GM19397 (cell line): ENCODE results near the gene LY6G5B.

Source experiments
- ATAC-seq: cut with Tn5 transposase; IDR thresholded peaks from one replicate; pipeline ENCODE4 v1.9.1; 2021; ENCODE audit warnings: mild to moderate bottlenecking, moderate library complexity; ENCODE audit not compliant: unreplicated experiment

LY6G5B gene

DNA sequence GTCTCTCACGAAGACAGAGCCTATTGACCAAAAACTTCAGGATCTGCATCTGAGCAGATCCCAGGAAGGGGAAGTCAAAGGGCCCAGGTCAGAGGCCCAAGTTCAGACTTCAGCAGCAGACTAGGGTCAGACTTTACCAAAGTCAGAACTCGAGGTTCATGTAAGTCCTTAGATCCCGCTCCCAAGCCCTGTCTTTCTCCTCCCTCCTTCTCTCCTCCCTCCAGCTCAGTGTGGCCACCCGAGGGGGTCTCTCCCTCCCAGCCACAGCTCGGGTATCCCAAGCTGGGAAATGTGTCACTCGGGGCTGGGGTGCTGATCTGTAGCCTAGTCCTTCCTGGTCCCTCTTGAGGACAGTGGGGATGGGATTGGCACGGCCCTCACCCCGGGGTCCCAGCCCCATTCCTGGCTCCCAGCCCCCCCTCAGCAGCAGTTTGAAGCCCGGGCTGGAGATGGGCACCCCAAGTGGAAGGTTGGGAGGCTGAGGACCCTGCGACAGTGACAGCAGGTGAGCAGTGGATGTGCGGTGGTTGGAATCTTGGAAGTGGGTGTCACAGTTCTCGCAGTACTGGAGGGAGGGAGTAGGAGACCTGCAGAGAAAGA, 7.6 kb upstream of the LY6G5B start:
- no peak for ATAC-seq

DNA sequence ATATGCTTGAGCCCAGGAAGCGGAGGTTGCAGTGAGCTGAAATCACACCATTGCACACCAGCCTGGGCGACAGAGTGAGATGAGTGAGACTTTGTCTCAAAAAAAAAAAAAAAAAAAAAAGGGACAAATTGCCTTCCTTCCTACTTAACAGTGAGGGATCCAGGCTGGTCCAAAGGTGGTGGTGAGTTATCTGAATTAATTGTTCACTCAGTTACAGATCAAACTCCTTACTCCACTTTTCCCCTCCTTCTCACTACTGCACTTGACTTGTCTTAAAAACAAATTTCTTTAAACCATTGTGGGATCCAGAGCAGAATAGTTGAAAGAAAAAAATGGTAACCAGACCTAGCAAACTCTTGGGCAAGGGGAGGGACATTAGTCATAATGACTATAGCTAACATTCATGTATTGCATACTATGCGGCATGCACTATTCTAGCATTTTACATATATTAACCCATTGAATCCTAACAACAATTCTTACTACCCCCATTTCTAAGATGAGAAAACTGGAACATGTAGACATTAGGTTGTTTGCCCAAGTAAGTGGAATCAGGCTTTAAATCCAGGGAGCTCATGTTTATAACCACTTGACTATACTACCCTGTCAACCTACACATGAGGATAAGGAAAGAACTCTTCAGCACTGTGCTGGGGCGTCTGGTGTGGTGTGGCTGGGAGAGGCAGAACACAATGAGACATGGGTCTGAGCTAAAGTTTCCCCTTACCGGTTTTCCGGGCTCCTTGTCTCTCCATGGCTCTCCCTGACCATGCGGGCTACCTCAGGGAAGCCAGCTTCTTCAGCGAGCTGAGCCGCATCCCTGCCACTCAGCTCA, 6.4 kb upstream of the LY6G5B start:
- ATAC-seq, result no peak

- no peak for ATAC-seq
Observed at GRCh38 chr6:31663961-31664789, 5.6 kb upstream of the LY6G5B start.

GRCh38 chr6:31664790-31665500, 4.8 kb upstream of the LY6G5B start, which contains the start of gene GPANK1:
GPANK1 (minus strand) TSS chr6:31664997; CDS start chr6:31664478, 519 bp downstream.
- peak; percentile 23 for ATAC-seq

GRCh38 chr6:31665501-31666336, 4.1 kb upstream of the LY6G5B start, which contains the start of gene CSNK2B:
CSNK2B (plus strand) TSS chr6:31666080; CDS start chr6:31666832, 752 bp downstream.
- ATAC-seq, result peak; percentile 74

GRCh38 chr6:31666337-31666965, 3.3 kb upstream of the LY6G5B start:
- no peak for ATAC-seq

DNA sequence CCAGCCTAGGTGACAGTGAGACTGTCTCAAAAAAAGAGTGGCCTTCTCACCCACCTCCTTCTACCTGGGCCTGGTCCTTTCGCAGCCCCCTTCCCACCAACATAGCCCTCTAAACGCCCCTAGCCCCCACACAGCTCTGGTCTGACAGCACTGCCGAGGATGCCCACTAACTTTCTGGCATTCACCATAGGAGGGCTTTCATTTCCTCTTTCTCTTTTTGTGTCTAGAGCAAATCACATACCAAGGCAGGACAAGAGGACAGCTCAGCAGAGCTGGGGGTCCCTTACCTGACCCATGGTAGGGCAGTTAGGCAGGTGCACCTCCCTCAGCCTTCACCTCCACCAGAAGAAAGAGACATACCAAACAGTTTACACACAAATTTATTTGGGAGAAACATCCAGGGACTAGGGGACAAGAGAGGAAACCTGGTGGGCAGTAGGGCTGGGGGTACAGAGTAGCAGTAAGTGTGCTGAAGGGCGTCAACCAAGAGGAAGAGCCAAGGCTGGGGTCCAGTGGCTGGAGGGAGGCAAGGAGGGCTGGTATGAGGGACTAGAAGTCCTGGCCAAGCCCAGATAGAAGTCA, 6.6 kb downstream of the LY6G5B start:
- ATAC-seq, result no peak

DNA sequence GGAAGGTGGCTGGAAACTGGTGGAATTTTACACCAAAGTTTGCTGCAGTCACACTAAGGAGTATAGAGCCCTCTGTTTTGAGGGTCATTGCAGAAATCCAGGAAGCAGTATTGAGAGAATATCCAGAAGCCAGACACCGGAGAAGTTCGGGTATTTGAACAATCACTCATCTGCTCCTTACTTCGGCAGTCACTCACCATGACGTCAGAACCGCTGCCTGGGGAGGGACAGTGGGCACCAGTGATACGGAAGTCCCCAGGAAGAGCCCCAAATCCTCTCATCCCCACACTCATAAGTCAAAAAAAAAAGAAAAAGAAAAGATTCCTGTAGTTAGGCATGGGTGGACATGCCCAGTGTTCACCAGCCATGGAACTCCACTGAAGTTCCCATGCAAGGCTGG, 7.1 kb downstream of the LY6G5B start:
- no peak for ATAC-seq

DNA sequence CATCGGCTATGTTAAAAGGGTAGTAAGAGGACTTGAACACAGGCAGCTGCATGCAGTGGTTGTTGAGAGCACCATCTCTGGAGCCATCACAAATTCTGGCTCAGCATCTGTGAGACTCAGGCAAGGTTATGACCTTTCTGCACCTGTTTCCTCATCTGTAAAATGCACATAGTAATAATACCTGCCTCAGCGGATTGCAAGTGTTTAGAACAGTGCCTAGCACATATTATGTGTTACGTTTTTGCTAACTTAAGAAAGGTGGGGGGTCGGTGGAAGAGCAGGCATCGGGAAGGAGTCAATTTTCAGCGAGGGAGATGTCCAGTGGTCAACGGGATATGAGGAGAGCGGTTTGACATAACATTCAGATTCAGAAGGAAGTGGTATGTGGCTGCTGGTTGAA, 8.2 kb downstream of the LY6G5B start:
- ATAC-seq, result no peak

DNA sequence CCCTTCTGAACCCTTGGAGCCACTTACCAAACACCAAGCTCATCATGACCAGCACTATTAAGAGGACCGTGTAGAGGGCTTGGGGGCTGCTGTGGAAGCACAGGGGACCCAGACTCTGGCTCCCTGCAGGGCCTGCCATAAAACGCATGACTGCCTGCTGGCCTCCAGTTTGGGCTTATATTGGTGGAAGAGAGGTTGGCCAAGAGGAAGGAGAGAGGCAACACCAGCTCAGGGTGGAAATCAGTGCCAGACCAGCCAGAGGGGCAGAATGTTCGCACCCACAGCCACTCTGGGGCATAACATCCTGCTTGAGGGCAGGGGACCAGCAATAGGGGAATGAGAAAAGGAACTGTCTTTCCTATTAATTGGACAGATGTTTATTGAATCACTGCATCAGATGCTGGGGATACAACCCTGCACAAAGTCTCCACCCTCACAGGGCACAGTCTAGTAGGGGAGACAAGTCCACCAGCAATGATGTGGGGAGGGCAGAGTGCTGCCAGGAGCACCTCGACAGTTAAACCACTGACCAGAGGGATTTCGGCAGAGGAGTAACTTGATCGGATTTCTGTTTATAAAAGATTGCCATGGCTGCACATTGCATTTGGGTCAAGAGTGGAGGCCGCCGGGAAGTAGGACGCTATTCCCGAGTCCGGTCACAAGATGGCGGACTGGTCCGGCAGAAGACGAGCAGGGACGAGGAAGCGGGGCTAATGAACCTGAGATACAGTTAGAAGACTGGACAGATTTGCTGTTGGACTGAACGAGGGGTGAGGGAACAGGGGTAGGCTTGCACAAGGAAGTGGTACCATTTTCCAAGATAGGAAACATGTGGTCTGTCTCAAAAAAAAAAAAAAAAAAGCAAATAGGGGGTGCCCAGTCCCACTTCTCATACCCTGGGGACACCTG, 10.7 kb downstream of the LY6G5B start, which contains the start of gene LY6G5C:
LY6G5C (minus strand) TSS at position 842 of the 909 bp plus-strand sequence; CDS start at position 148, 694 bp downstream.
- peak; percentile 49 for ATAC-seq

DNA sequence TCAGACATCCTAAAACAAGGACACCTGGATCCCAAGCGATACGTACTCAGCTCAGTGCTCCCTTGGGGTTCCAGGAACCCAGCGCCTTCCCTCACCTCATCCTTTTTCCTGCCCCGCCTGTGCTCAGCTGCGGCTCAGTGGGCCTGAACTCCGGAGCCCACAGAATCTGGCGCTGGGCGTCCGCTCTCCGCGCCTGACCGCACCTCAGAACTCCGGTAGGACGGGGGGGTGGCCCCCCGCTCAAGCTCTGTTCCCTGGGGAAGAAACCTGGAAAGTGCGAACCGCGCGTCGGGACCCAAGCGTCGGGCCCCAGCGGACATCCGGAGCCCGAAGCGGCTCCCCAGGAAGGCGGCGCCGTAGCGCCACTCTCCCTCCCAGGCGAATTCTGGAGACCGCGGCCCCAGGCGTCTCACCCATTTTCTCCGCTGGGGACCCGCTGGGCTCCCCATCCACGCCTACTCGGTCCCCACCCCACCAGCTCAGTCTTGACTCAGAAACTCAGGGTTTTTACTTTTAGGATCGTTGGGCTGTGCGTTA, 11.4 kb downstream of the LY6G5B start:
- ATAC-seq, result peak; percentile 35

GRCh38 chr6:31683591-31683990, 13.8 kb downstream of the LY6G5B start:
- no peak for ATAC-seq

DNA sequence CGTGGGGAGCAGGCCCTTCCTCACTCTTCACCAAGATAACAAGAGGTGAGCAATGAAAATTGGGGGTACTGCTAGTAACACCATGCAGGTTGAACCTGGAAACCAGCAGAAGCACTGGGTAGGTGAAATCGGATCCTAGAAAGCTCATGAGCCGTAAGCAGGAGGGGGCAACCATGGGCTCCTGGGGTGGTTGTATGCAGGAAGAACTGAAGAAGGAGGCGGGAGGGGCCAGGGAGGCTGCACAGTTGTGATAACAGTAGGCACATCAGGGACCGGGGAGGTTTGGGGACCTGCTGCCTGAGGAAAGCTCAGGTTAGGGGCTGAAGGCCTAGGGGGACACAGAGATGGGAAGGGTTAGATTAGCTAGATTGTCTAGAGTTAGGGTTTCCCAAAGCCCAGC, 16.7 kb downstream of the LY6G5B start:
- ATAC-seq, result no peak

GRCh38 chr6:31687321-31687720, 17.5 kb downstream of the LY6G5B start:
- no peak for ATAC-seq

DNA sequence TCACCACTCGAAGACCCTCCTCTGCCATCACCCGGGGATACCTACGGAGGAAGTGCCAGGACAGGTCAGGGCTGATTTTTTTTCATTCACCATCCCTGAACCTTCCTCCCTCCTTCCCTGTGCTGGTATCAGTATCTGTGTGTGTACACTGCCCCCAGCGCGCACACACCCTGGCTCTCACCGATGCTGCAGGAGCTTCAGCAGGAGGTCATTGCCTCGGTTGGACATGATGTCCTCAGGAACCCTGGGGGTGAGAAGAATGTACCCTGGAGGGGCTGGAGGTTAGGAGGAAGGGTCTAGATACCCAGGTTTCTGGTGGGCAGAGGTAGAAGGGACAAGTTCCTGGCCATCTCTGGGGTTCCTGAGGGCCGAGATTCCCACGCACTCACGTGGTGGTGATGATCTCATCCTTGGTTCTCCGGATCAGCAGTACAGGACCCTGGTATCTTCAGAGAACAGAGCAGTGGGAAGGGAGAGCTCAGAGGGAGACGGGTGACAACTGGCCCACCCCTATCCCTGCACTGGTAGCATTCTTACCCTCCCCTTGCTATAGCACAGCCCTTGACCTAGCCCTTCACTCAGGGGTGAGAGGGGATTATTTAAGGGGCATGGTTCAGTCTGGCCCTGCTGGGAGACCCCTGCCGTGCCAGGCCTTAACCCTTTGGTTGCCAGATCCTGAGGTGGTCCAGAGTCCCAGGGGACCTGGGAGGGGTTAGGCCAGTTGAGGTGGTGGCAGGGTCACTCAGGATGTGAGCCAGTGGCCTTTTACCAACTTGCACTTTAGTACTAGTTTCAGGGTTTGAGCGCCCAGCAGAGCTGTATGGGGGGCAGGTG, 18.3 kb downstream of the LY6G5B start:
- ATAC-seq, result no peak

DNA sequence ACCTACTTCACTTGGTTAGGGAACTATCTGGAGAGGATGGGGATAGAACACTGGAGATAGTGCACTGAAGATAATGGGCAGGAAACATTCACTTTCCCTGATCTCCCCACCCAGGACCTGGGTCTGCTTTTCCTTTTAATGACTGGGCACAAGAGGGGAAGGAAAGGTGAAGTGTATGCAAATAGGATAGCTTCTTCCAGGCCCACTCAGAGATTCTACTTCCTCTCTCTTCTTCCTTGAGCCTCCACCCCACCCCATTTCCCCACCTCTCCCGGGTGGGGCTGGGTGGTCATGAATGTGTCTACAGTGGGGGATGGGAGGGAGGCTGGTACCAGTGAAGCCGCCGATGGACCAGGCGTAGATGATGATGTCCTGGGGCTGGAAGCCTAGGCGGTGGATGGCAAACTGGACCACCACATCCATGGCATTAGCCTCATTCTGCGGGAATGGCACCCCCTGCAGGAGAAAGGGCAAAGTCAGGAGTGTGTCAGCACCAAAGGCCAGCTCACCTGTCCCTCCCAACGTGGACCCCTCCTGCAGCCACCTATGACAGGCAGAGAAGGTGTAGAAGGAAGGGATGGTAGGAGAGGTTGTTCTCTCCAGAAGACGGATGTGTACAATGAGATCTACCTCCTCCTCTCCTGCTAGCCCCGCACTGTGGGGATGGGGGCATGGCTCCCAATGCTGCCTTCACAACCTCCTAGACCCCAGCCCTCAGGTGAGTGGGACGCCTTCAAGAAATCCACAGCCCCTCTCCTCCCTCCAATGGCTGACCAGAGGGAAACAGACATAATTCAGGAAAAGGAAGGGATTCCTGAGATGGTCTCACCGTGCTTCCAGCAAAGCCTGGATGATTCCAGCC, 19.7 kb downstream of the LY6G5B start:
- ATAC-seq, result no peak
